GM13977 (cell line): ENCODE results near the gene KCTD18.

Source experiments
- DNase-seq: peaks from one replicate; pipeline ENCODE4 v3.0.0; 2012; ENCODE audit warnings: low spot score
- CTCF ChIP-seq: IDR thresholded peaks from 2 replicates; pipeline ENCODE4 v1.5.1; 2012; ENCODE audit warnings: mild to moderate bottlenecking, control low read depth; ENCODE audit not compliant: insufficient read depth; ENCODE audit errors: extremely low read depth, missing control alignments
- in situ Hi-C: fragments of 300-500 bp; cut with MboI; formaldehyde crosslinking; loops from one replicate; pipeline ENCODE4 v1.12.0; 2022; ENCODE audit warnings: low sequenced_read_pairs, low pct_unique_long_range_greater_than_20kb, mixed read lengths, inconsistent platforms; ENCODE audit not compliant: unreplicated experiment

The KCTD18 gene

GRCh38 chr2:200492656-200493055 is 17.2 kb downstream of the KCTD18 start:
- DNase-seq: no peak
- no peak for TF ChIP-seq CTCF
- in situ Hi-C loops: no loop called here

- no peak for DNase-seq
- no peak for TF ChIP-seq CTCF
- in situ Hi-C loops: no loop called here
Observed at GRCh38 chr2:200490001-200490400, 19.9 kb downstream of the KCTD18 start.

- DNase-seq: no peak
- in situ Hi-C loops: loop anchor here (5.0 kb wide), 1 partner anchor 511 kb away; no protein-coding TSS in a partner anchor
- no peak for TF ChIP-seq CTCF
Observed at GRCh38 chr2:200488169-200488568, 21.7 kb downstream of the KCTD18 start.

- no peak for TF ChIP-seq CTCF
- in situ Hi-C loops: loop anchor here (5.0 kb wide), 1 partner anchor 509 kb away; no protein-coding TSS in a partner anchor
Observed at GRCh38 chr2:200486529-200486928, 23.3 kb downstream of the KCTD18 start.

GRCh38 chr2:200484934-200485333 is 24.9 kb downstream of the KCTD18 start:
- DNase-seq: no peak
- in situ Hi-C loops: loop anchor here (5.0 kb wide), 1 partner anchor 508 kb away; no protein-coding TSS in a partner anchor
- no peak for TF ChIP-seq CTCF

More at GRCh38 chr2:200486529-200486928, 23.3 kb downstream of the KCTD18 start:
- DNase-seq: no peak

- DNase-seq: peak; percentile 47
- in situ Hi-C loops: no loop called here
- TF ChIP-seq CTCF: peak; percentile 70
Observed at GRCh38 chr2:200483729-200484198, 26.1 kb downstream of the KCTD18 start.
